GM23338 (cell line): ENCODE results near the gene CHIA.

Experiments used
- CREB1 ChIP-seq: fragments of 250-450 bp; sonication (Bioruptor Pico); IDR thresholded peaks from 2 replicates; pipeline ENCODE4 v1.5.0; 2020; ENCODE audit warnings: low read depth, mild to moderate bottlenecking, moderate library complexity
- EZH2 ChIP-seq: fragments of 200-600 bp; sonication (generic); IDR thresholded peaks from one replicate; pipeline ENCODE4 v1.8.0; 2017; ENCODE audit warnings: antibody characterized with exemption, mild to moderate bottlenecking, low read depth; ENCODE audit not compliant: unreplicated experiment
- EZH2phosphoT487 ChIP-seq: fragments of 200-600 bp; sonication (generic); IDR thresholded peaks from one replicate; pipeline ENCODE4 v1.8.1; 2018; ENCODE audit warnings: antibody characterized with exemption; ENCODE audit not compliant: unreplicated experiment
- POLR2AphosphoS5 ChIP-seq: IDR thresholded peaks from 2 replicates; pipeline ENCODE4 v1.6.1; 2016; ENCODE audit warnings: antibody characterized with exemption, low read depth
- TF ChIP-seq, protein P1 (sequence below), 2 experiments: fragments of 200-600 bp in 1 of 2; sonication (generic) in 1 of 2; conservative IDR thresholded peaks; 2 replicates each; pipeline versions ENCODE4 v1.5.1 to v1.6.1; 2016 to 2017; ENCODE audit warnings: antibody characterized with exemption in 2 of 2, low read depth in 2 of 2, mild to moderate bottlenecking in 2 of 2, moderate library complexity in 1 of 2

GRCh38 chr1:111241797-111242196 is 48.9 kb upstream of the CHIA start:
- TF ChIP-seq, protein P1, sequence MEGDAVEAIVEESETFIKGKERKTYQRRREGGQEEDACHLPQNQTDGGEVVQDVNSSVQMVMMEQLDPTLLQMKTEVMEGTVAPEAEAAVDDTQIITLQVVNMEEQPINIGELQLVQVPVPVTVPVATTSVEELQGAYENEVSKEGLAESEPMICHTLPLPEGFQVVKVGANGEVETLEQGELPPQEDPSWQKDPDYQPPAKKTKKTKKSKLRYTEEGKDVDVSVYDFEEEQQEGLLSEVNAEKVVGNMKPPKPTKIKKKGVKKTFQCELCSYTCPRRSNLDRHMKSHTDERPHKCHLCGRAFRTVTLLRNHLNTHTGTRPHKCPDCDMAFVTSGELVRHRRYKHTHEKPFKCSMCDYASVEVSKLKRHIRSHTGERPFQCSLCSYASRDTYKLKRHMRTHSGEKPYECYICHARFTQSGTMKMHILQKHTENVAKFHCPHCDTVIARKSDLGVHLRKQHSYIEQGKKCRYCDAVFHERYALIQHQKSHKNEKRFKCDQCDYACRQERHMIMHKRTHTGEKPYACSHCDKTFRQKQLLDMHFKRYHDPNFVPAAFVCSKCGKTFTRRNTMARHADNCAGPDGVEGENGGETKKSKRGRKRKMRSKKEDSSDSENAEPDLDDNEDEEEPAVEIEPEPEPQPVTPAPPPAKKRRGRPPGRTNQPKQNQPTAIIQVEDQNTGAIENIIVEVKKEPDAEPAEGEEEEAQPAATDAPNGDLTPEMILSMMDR (conservative IDR thresholded peaks at IDR 0.05; ENCODE audit: low read depth in 2 of 2), result no peak
- TF ChIP-seq EZH2 (no peak), POLR2AphosphoS5 (no peak), EZH2phosphoT487 (no peak), CREB1 (CRISPR knock-in tag) (no peak)
